HepG2 (cell line): ENCODE data around the gene PSMB3. TPM values are rescaled to one million over a fixed set of nuclear protein-coding genes. Genes with fewer than 3 reads are reported as not detected.

Experiments
- EP300 ChIP-seq, 3 experiments: sonication (generic) in 1 of 3; formaldehyde crosslinking in 1 of 3; IDR thresholded peaks; 2 replicates each; pipeline versions ENCODE4 v1.5.1 to v1.6.1; 2011 to 2020; ENCODE audit warnings: low read depth in 2 of 3, low read length in 2 of 3, borderline replicate concordance in 1 of 3, improper control_type of control experiment in 1 of 3, mild to moderate bottlenecking in 1 of 3, missing genetic modification reagents in 1 of 3, moderate library complexity in 1 of 3
- HNF1B ChIP-seq: sonication (generic); formaldehyde crosslinking; IDR thresholded peaks from 2 replicates; pipeline ENCODE4 v1.5.1; 2020; ENCODE audit warnings: mild to moderate bottlenecking, moderate library complexity, missing genetic modification reagents
- MBD4 ChIP-seq: IDR thresholded peaks from 2 replicates; pipeline ENCODE4 v1.6.1; 2012; ENCODE audit warnings: low read length, inconsistent platforms, borderline replicate concordance
- MEIS1 ChIP-seq: sonication (generic); formaldehyde crosslinking; IDR thresholded peaks from 2 replicates; pipeline ENCODE4 v1.9.0; 2021; ENCODE audit warnings: mild to moderate bottlenecking, missing genetic modification reagents, moderate library complexity, borderline replicate concordance
- MIER2 ChIP-seq: IDR thresholded peaks from 2 replicates; pipeline ENCODE4 v1.6.1; 2016; ENCODE audit warnings: missing biosample characterization, missing genetic modification reagents
- POLR2A ChIP-seq, 2 experiments: IDR thresholded peaks; 2 replicates each; pipeline ENCODE4 v1.6.1; 2011; ENCODE audit warnings: low read depth in 2 of 2, low read length in 2 of 2, mild to moderate bottlenecking in 1 of 2, moderate library complexity in 1 of 2; ENCODE audit not compliant: insufficient read depth in 1 of 2
- PRPF4 ChIP-seq: fragments of 200-400 bp; formaldehyde crosslinking; IDR thresholded peaks from 2 replicates; pipeline ENCODE4 v1.6.1; 2016; ENCODE audit warnings: low read length, low read depth; ENCODE audit not compliant: poor library complexity, severe bottlenecking
- STAT6 ChIP-seq: sonication (generic); formaldehyde crosslinking; IDR thresholded peaks from 2 replicates; pipeline ENCODE4 v1.4.0; 2020; ENCODE audit warnings: missing genetic modification reagents, mild to moderate bottlenecking, borderline replicate concordance
- TFE3 ChIP-seq: IDR thresholded peaks from 2 replicates; pipeline ENCODE4 v1.6.1; 2016
- ZBTB2 ChIP-seq: sonication (generic); formaldehyde crosslinking; IDR thresholded peaks from 2 replicates; pipeline ENCODE4 v1.8.0; 2022; ENCODE audit warnings: low read depth, missing genetic modification reagents
- ZBTB49 ChIP-seq: sonication (generic); formaldehyde crosslinking; IDR thresholded peaks from 2 replicates; pipeline ENCODE4 v1.4.0; 2020; ENCODE audit warnings: missing genetic modification reagents, borderline replicate concordance
- ZFP36L1 ChIP-seq: sonication (generic); formaldehyde crosslinking; IDR thresholded peaks from 2 replicates; pipeline ENCODE4 v1.8.0; 2022; ENCODE audit warnings: mild to moderate bottlenecking, missing genetic modification reagents, moderate library complexity
- ZMAT5 ChIP-seq: sonication (generic); formaldehyde crosslinking; IDR thresholded peaks from 2 replicates; pipeline ENCODE4 v1.5.0; 2020; ENCODE audit warnings: mild to moderate bottlenecking, low read depth, missing genetic modification reagents, borderline replicate concordance
- ZNF530 ChIP-seq: sonication (generic); formaldehyde crosslinking; IDR thresholded peaks from 2 replicates; pipeline ENCODE4 v1.5.0; 2020; ENCODE audit warnings: low read depth, mild to moderate bottlenecking, missing genetic modification reagents
- ZNF550 ChIP-seq: sonication (generic); formaldehyde crosslinking; IDR thresholded peaks from 2 replicates; pipeline ENCODE4 v1.4.0; 2020; ENCODE audit warnings: mild to moderate bottlenecking, missing genetic modification reagents, borderline replicate concordance
- ZNF724P ChIP-seq: sonication (generic); formaldehyde crosslinking; IDR thresholded peaks from 2 replicates; pipeline ENCODE4 v1.8.0; 2022; ENCODE audit warnings: missing genetic modification reagents, borderline replicate concordance
- polyA plus RNA-seq, 8 experiments: library from polyadenylated mRNA; depleted of rRNA in 3 of 8; stranded (reverse) in 7 of 8; unstranded in 1 of 8; fragments of >200 nt; fragmentation: Illumina TruSeq in 4 of 8; extraction: Trizol in 4 of 8; gene quantifications; 2 replicates each; pipeline versions ENCODE4 v1.2.1 to v1.2.3, GENCODE V29; 2011 to 2016; ENCODE audit warnings: low read depth in 4 of 8, missing spikeins in 1 of 8, mixed read lengths in 1 of 8; ENCODE audit not compliant: insufficient read depth in 1 of 8
- total RNA-seq, 5 experiments: library from RNA; depleted of rRNA; stranded (reverse); fragments of >200 nt; fragmentation: Illumina TruSeq; extraction: Trizol; gene quantifications; 2 replicates each; pipeline ENCODE4 v1.2.3, GENCODE V29; 2016; ENCODE audit warnings: low read depth in 1 of 5

The PSMB3 gene
- total and polyA plus RNA-seq, 2 of the 13 experiments (the other 11 are each of a cell fraction or from before 2014, with no cell fraction given): 366 to 517 TPM

GRCh38 chr17:38798614-38799500 is 46.3 kb downstream of the PSMB3 start (continued):
- TF ChIP-seq HNF1B (CRISPR knock-in tag): 0 out of 2 replicates have a peak, but pooled peaks have one; percentile 61
- no peak for TF ChIP-seq EP300 (IDR thresholded peaks at IDR 0.05; ENCODE audit: low read depth in 2 of 2, low read length in 2 of 2)
- TF ChIP-seq EP300 (CRISPR knock-in tag; IDR thresholded peaks at IDR 0.05; ENCODE audit: borderline replicate concordance): no peak
- TF ChIP-seq TFE3: no peak
- TF ChIP-seq STAT6 (CRISPR knock-in tag): no peak
- TF ChIP-seq ZFP36L1 (CRISPR knock-in tag): no peak
- no peak; the same call in none of the 2 replicates for TF ChIP-seq ZNF724P (CRISPR knock-in tag)
- TF ChIP-seq MEIS1 (CRISPR knock-in tag): no peak
- no peak for TF ChIP-seq ZMAT5
- no peak for TF ChIP-seq ZNF550 (CRISPR knock-in tag)
- TF ChIP-seq ZNF530: 0 out of 2 replicates have a peak, but pooled peaks have one; percentile 22
- no peak for TF ChIP-seq MBD4
- TF ChIP-seq ZBTB49 (CRISPR knock-in tag): 0 out of 2 replicates have a peak, but pooled peaks have one; percentile 9
- peak in 1 of 2 experiments; percentile 43; a peak in 2 of 4 replicates for TF ChIP-seq POLR2A (IDR thresholded peaks at IDR 0.05; ENCODE audit: insufficient read depth in 1 of 2, low read depth in 2 of 2, low read length in 2 of 2)
- no peak for TF ChIP-seq MIER2 (CRISPR knock-in tag)
- TF ChIP-seq PRPF4: no peak
- TF ChIP-seq ZBTB2 (CRISPR knock-in tag): no peak
